ENCODE results near the gene SEMA7A. TPM values are rescaled to one million over a fixed set of nuclear protein-coding genes. Genes with fewer than 3 reads are reported as not detected.
A peak's percentile ranks its signal among the peaks of the same experiment; 100 is the strongest.

Gene SEMA7A
- total RNA-seq, 1 donor from 2014 or later: 178 TPM

- peak overlapping the region; percentile 73 for H3K4me3 Mint-ChIP-seq
- H3K9me3 Mint-ChIP-seq: no peaks in the 10 kb centered on the region
- no peak for DNase-seq
- POLR2A ChIA-PET: interaction anchor here (1.2 to 16.5 kb wide), 12 partner anchors 10 to 384 kb away, joined by 4 to 563 read pairs (median 11); partner anchors contain the start of genes SEMA7A and UBL7
- ATAC-seq (ENCODE audit: low read depth): peak; percentile 3
- CTCF ChIA-PET: interaction anchor here (0.9 to 4.1 kb wide), 9 partner anchors 9 to 35 kb away, joined by 3 to 33 read pairs (median 10); no protein-coding TSS in a partner anchor
- peaks cover 21% of the 10 kb centered on the region for H3K36me3 Mint-ChIP-seq (ENCODE audit: low read depth)
- intact Hi-C loops (cut with micrococcal nuclease): loop anchor here (1.0 kb wide), 2 partner anchors 18 to 30 kb away; partner anchors contain the start of gene SEMA7A
- peaks cover 95% of the 10 kb centered on the region for H3K4me1 Mint-ChIP-seq
- no peaks in the 10 kb centered on the region for H3K27me3 Mint-ChIP-seq
- H3K27ac Mint-ChIP-seq: peak overlapping the region; percentile 93
- TF ChIP-seq CTCF (IDR thresholded peaks at IDR 0.05): no peak
Measured at GRCh38 chr15:74403588-74403919, 30.2 kb downstream of the SEMA7A start.

GRCh38 chr15:74402873-74403587, 30.7 kb downstream of the SEMA7A start:
- peak; percentile 67 for ATAC-seq (ENCODE audit: low read depth)
- ChIA-PET POLR2A (interaction anchor here (1.0 to 16.5 kb wide), 14 partner anchors 9 to 385 kb away, joined by 3 to 563 read pairs (median 8); partner anchors contain the start of genes SEMA7A and UBL7), CTCF (interaction anchor here (0.9 to 4.1 kb wide), 9 partner anchors 16 to 36 kb away, joined by 3 to 33 read pairs (median 10); no protein-coding TSS in a partner anchor)
- intact Hi-C loops (cut with micrococcal nuclease): loop anchor here (1.0 kb wide), 2 partner anchors 18 to 30 kb away; partner anchors contain the start of gene SEMA7A
- H3K27me3 Mint-ChIP-seq: no peaks in the 10 kb centered on the region
- TF ChIP-seq CTCF (IDR thresholded peaks at IDR 0.05): no peak
- peak overlapping the region; percentile 93 for H3K27ac Mint-ChIP-seq
- H3K4me3 Mint-ChIP-seq: peak overlapping the region; percentile 73
- H3K9me3 Mint-ChIP-seq: no peaks in the 10 kb centered on the region
- H3K4me1 Mint-ChIP-seq: peaks cover 96% of the 10 kb centered on the region
- peak; percentile 69 for DNase-seq
- H3K36me3 Mint-ChIP-seq (ENCODE audit: low read depth): peaks cover 19% of the 10 kb centered on the region

- H3K4me3 Mint-ChIP-seq: peak overlapping the region; percentile 73
- ATAC-seq (ENCODE audit: low read depth): no peak
- ChIA-PET CTCF (interaction anchor here (0.9 to 4.1 kb wide), 7 partner anchors 18 to 36 kb away, joined by 3 to 33 read pairs (median 14); no protein-coding TSS in a partner anchor), POLR2A (interaction anchor here (1.0 to 16.5 kb wide), 11 partner anchors 9 to 385 kb away, joined by 3 to 563 read pairs (median 11); partner anchors contain the start of genes SEMA7A and UBL7)
- intact Hi-C loops (cut with micrococcal nuclease): no loop called here
- H3K27me3 Mint-ChIP-seq: no peaks in the 10 kb centered on the region
- no peak for TF ChIP-seq CTCF (IDR thresholded peaks at IDR 0.05)
- H3K36me3 Mint-ChIP-seq (ENCODE audit: low read depth): peaks cover 15% of the 10 kb centered on the region
- H3K4me1 Mint-ChIP-seq: peaks cover 97% of the 10 kb centered on the region
- no peaks in the 10 kb centered on the region for H3K9me3 Mint-ChIP-seq
- H3K27ac Mint-ChIP-seq: peak overlapping the region; percentile 93
- DNase-seq: no peak
Measured at GRCh38 chr15:74402337-74402841, 31.4 kb downstream of the SEMA7A start.

GRCh38 chr15:74400915-74401757, 32.6 kb downstream of the SEMA7A start:
- ATAC-seq (ENCODE audit: low read depth): no peak
- POLR2A ChIA-PET: interaction anchor here (0.6 to 16.5 kb wide), 9 partner anchors 11 to 387 kb away, joined by 3 to 563 read pairs (median 9); partner anchors contain the start of genes SEMA7A and UBL7
- intact Hi-C loops (cut with micrococcal nuclease): no loop called here
- Mint-ChIP-seq H3K9me3 (no peaks in the 10 kb centered on the region), H3K36me3 (ENCODE audit: low read depth) (peaks cover 5% of the 10 kb centered on the region), H3K27me3 (no peaks in the 10 kb centered on the region), H3K4me1 (peaks cover 98% of the 10 kb centered on the region), H3K27ac (peak overlapping the region; percentile 93), H3K4me3 (peak overlapping the region; percentile 53)
- CTCF ChIA-PET: interaction anchor here (1.1 to 4.1 kb wide), 4 partner anchors 16 to 39 kb away, joined by 3 to 33 read pairs (median 4); no protein-coding TSS in a partner anchor
- DNase-seq: no peak
- no peak for TF ChIP-seq CTCF (IDR thresholded peaks at IDR 0.05)

All from activated B cell treated with CpG ODN at 0.5 μM for 24 hours (primary cell).